ENCODE results near the gene PRDX6.

GRCh38 chr1:173451981-173452380 is 25.2 kb upstream of the PRDX6 start:
- TF ChIP-seq POLR2A (IDR thresholded peaks at IDR 0.05), result no peak
- TF ChIP-seq, protein P1, sequence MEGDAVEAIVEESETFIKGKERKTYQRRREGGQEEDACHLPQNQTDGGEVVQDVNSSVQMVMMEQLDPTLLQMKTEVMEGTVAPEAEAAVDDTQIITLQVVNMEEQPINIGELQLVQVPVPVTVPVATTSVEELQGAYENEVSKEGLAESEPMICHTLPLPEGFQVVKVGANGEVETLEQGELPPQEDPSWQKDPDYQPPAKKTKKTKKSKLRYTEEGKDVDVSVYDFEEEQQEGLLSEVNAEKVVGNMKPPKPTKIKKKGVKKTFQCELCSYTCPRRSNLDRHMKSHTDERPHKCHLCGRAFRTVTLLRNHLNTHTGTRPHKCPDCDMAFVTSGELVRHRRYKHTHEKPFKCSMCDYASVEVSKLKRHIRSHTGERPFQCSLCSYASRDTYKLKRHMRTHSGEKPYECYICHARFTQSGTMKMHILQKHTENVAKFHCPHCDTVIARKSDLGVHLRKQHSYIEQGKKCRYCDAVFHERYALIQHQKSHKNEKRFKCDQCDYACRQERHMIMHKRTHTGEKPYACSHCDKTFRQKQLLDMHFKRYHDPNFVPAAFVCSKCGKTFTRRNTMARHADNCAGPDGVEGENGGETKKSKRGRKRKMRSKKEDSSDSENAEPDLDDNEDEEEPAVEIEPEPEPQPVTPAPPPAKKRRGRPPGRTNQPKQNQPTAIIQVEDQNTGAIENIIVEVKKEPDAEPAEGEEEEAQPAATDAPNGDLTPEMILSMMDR (IDR thresholded peaks at IDR 0.05), result no peak
